ENCODE data around the gene XIAP.
A peak's percentile ranks its signal among the peaks of the same experiment; 100 is the strongest.

Gene XIAP

DNA sequence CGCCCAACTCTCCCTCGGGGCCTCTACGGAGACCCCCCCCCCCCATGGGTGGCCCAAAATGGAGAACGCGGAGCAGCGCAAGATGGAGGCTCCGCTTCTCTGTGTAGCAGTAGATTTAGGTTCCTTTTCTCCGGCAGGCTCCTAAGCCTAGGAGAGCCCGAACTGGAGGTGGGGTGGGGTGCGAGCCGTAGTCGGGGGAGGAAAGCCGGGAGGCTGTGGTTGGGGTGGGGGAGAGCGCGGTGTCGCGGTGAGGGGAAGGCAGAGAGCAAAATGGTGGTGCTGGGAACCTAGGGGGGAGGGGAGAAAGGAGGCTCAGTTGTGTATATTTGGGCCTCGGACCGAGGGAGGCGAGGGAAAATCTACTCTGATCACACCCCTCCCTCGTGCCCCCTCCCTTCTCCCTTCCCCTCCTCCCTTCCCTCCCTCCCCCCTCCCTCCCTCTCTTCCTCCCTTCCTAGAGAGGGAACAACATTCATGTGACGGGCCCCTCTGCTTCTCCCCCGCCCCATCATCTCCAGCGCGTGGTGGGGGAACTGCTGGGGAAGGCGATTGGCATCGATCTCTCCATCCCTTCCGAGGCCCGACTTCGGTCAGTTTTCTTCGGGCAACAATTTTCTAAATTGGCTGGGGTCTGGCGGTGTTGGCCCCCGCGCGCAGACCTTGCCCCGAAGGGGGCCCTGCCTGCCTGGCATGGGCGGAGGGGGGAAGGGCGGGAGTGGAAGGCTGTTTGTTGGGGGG is 101.6 kb downstream of the XIAP start, which contains the start of gene STAG2:
Gene STAG2, plus strand, starts transcription at position 439 of the 738 bp plus-strand sequence. CDS start 60,922 bp downstream, outside the sequence.
- peak; percentile 66 to 69 for DNase-seq

DNA sequence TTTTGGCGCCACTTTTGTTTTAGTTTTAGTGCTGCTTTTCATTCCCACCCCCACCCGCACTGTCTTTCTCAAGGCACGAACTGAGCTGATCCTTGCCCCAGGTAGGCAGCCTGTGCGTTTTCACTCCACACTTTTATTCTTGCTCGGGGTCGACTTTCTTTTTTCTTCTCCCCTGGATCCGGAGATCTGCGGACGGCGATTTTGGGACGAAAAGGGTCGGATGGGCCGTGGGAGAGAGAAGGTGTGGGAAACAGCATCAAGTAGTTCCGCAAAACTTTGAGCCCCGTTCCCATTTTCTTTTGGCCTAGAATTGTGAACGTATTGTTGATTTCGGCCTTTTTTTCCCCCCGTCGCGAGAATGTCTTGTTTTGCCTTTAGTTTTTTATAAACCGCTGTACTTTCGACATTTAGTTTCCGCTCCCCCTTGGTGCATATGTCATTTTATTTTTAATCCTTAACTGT is 102.2 kb downstream of the XIAP start:
- DNase-seq: peak in 1 of 2 donors; percentile 22

DNA sequence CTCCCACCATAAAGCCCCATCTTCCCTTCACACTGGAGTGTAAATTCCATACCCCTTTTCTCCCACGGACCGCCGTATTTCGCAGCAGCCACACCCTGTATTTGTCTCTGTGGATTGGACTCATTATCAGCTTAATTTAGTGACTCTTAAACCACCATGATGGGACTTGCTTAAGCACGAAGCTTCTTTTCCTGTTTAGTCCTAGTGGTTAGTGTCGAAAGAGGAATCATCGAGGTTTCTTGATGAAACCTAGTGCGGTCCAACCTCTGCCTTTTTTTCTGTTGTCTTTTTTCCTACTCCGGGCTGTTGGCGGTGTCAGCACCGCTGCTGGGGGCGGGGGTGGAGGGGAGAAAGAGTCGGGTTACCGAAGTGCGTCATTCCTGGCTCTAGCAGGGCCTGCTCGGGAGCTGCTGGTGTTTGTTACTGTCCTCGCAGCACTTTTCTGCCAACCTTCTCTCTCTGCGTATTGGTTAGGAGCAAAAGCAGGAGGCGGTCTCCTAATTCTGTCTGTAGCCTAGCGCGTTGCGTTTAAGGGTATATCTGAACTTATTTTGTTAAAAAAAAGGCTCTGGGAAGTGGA is 103.0 kb downstream of the XIAP start:
- peak; percentile 87 to 90 for DNase-seq

Data from CD4-positive, alpha-beta T cell treated with Interleukin-1 beta for 1 hour (primary cell).